Fibroblast of lung (primary cell): ENCODE data around the gene SLC39A8. TPM values are rescaled to one million over a fixed set of nuclear protein-coding genes. Genes with fewer than 3 reads are reported as not detected.

Source experiments
- DNase-seq, 2 donors: peaks; one replicate each; pipeline versions ENCODE4 v3.0.0 to v3.0.0-alpha.2; 2010; ENCODE audit warnings: low read depth in 2 of 2
- H2AFZ ChIP-seq: 2 replicates; pipeline ENCODE4 v1.5.1; 2012; ENCODE audit warnings: low read length, control low read depth, inconsistent platforms
- H3K27ac ChIP-seq: 2 replicates; pipeline ENCODE4 v1.5.1; 2011; ENCODE audit warnings: low read length, control low read depth; ENCODE audit not compliant: insufficient read depth
- H3K27me3 ChIP-seq: 2 replicates; pipeline ENCODE4 v1.5.1; 2011; ENCODE audit warnings: mild to moderate bottlenecking, low read length; ENCODE audit not compliant: control insufficient read depth, insufficient read depth
- H3K36me3 ChIP-seq: 2 replicates; pipeline ENCODE4 v1.5.1; 2011; ENCODE audit warnings: low read length; ENCODE audit not compliant: control insufficient read depth, insufficient read depth
- H3K4me1 ChIP-seq: 2 replicates; pipeline ENCODE4 v1.5.1; 2011; ENCODE audit warnings: low read length; ENCODE audit not compliant: control insufficient read depth, insufficient read depth; ENCODE audit errors: extremely low read depth
- H3K4me2 ChIP-seq: 2 replicates; pipeline ENCODE4 v1.5.1; 2011; ENCODE audit warnings: low read length, control low read depth; ENCODE audit not compliant: insufficient read depth; ENCODE audit errors: extremely low read depth
- H3K4me3 ChIP-seq, 4 experiments: fragments of 200-600 bp in 1 of 4; sonication (generic) in 1 of 4; replicated peaks in 1 of 4; 2 replicates each; pipeline ENCODE4 v1.5.1; 2011 to 2016; ENCODE audit warnings: low read length in 4 of 4, low read depth in 3 of 4, mild to moderate bottlenecking in 3 of 4, control low read depth in 2 of 4, inconsistent platforms in 1 of 4, mixed read lengths in 1 of 4; ENCODE audit not compliant: insufficient read depth in 1 of 4; ENCODE audit errors: control extremely low read depth in 1 of 4
- H3K79me2 ChIP-seq: 2 replicates; pipeline ENCODE4 v1.5.1; 2012; ENCODE audit warnings: mild to moderate bottlenecking, low read length, inconsistent platforms; ENCODE audit not compliant: control insufficient read depth, insufficient read depth
- H3K9ac ChIP-seq: 2 replicates; pipeline ENCODE4 v1.5.1; 2011; ENCODE audit warnings: mild to moderate bottlenecking, low read length, control low read depth; ENCODE audit not compliant: insufficient read depth
- H3K9me3 ChIP-seq: 2 replicates; pipeline ENCODE4 v1.5.1; 2012; ENCODE audit warnings: low read depth, low read length; ENCODE audit not compliant: control insufficient read depth, insufficient read depth
- H4K20me1 ChIP-seq: 2 replicates; pipeline ENCODE4 v1.5.1; 2011; ENCODE audit warnings: low read length; ENCODE audit not compliant: control insufficient read depth, insufficient read depth; ENCODE audit errors: extremely low read depth
- CTCF ChIP-seq, 2 donors: IDR thresholded peaks in 1 of 2; conservative IDR thresholded peaks in 1 of 2; 1 replicate in 1 of 2; 2 replicates in 1 of 2; pipeline ENCODE4 v1.5.1; 2011 to 2012; ENCODE audit warnings: low read length in 2 of 2, control low read depth in 1 of 2, inconsistent platforms in 1 of 2, low read depth in 1 of 2, mild to moderate bottlenecking in 1 of 2
- EZH2 ChIP-seq: IDR thresholded peaks from 2 replicates; pipeline ENCODE4 v1.5.1; 2012; ENCODE audit warnings: low read length, control low read depth, mild to moderate bottlenecking; ENCODE audit errors: missing control alignments
- polyA plus RNA-seq, 2 donors: library from polyadenylated mRNA; depleted of rRNA in 1 of 2; stranded (reverse) in 1 of 2; unstranded in 1 of 2; fragments of >200 nt; gene quantifications; 2 replicates each; pipeline ENCODE4 v1.2.1, GENCODE V29; 2011 to 2012; ENCODE audit warnings: missing spikeins in 1 of 2
- total RNA-seq: library from RNA; depleted of rRNA; stranded (reverse); fragments of >200 nt; gene quantifications from 2 replicates; pipeline ENCODE4 v1.2.1, GENCODE V29; 2014

SLC39A8 gene
- total and polyA plus RNA-seq, 2 donors (not counting 1 experiment from before 2014, with no cell fraction given): 0.72 to 4.5 TPM

- TF ChIP-seq CTCF (conservative IDR thresholded peaks at IDR 0.05 in 1 of 2, IDR thresholded peaks at IDR 0.05 in 1 of 2; ENCODE audit: low read depth in 1 of 2, low read length in 2 of 2): no peak
- TF ChIP-seq EZH2: no peak
Observed at GRCh38 chr4:102301167-102301566, 44.1 kb downstream of the SLC39A8 start.

GRCh38 chr4:102299354-102300107, 45.8 kb downstream of the SLC39A8 start:
- no peaks in the 10 kb centered on the region for H3K36me3 ChIP-seq
- no peak overlapping the region for H3K4me2 ChIP-seq
- peak; percentile 20 to 64 for DNase-seq
- H2AFZ ChIP-seq: no peak overlapping the region
- no peaks in the 10 kb centered on the region for H3K9me3 ChIP-seq
- no peaks in the 10 kb centered on the region for H4K20me1 ChIP-seq
- H3K4me1 ChIP-seq: no peaks in the 10 kb centered on the region
- no peak overlapping the region for H3K9ac ChIP-seq
- TF ChIP-seq EZH2 (no peak), CTCF (conservative IDR thresholded peaks at IDR 0.05 in 1 of 2, IDR thresholded peaks at IDR 0.05 in 1 of 2; ENCODE audit: low read depth in 1 of 2, low read length in 2 of 2) (peak; percentile 54 to 76)
- H3K27me3 ChIP-seq: no peaks in the 10 kb centered on the region
- H3K4me3 ChIP-seq: no peak overlapping the region
- H3K79me2 ChIP-seq: no peaks in the 10 kb centered on the region
- H3K27ac ChIP-seq: no peak overlapping the region

More at GRCh38 chr4:102301167-102301566, 44.1 kb downstream of the SLC39A8 start:
- Histone ChIP-seq H3K4me2 (no peak overlapping the region), H3K79me2 (no peaks in the 10 kb centered on the region), H3K4me1 (no peaks in the 10 kb centered on the region), H3K36me3 (no peaks in the 10 kb centered on the region), H2AFZ (no peak overlapping the region), H3K9me3 (no peaks in the 10 kb centered on the region), H3K4me3 (no peak overlapping the region), H3K27ac (no peak overlapping the region), H3K9ac (no peak overlapping the region), H3K27me3 (no peaks in the 10 kb centered on the region), H4K20me1 (no peaks in the 10 kb centered on the region)
- no peak for DNase-seq

GRCh38 chr4:102298716-102299115, 46.6 kb downstream of the SLC39A8 start:
- no peak overlapping the region for H3K4me2 ChIP-seq
- no peak overlapping the region for H3K9ac ChIP-seq
- TF ChIP-seq CTCF (conservative IDR thresholded peaks at IDR 0.05 in 1 of 2, IDR thresholded peaks at IDR 0.05 in 1 of 2; ENCODE audit: low read depth in 1 of 2, low read length in 2 of 2): no peak
- TF ChIP-seq EZH2: no peak
- no peak overlapping the region for H2AFZ ChIP-seq
- no peak overlapping the region for H3K27ac ChIP-seq
- no peak for DNase-seq
- H3K4me1 ChIP-seq: no peaks in the 10 kb centered on the region
- no peaks in the 10 kb centered on the region for H3K9me3 ChIP-seq
- no peaks in the 10 kb centered on the region for H3K36me3 ChIP-seq
- H3K27me3 ChIP-seq: no peaks in the 10 kb centered on the region
- no peaks in the 10 kb centered on the region for H3K79me2 ChIP-seq
- no peaks in the 10 kb centered on the region for H4K20me1 ChIP-seq
- H3K4me3 ChIP-seq: no peak overlapping the region
